WTC11 (cell line): ENCODE results near the gene CASQ2.

Source experiments
- AFF4 ChIP-seq: sonication (generic); formaldehyde crosslinking; IDR thresholded peaks from 2 replicates; pipeline ENCODE4 v1.8.1; 2023; ENCODE audit warnings: mild to moderate bottlenecking, missing genetic modification reagents, borderline replicate concordance
- CTCF ChIP-seq: fragments of 200-600 bp; IDR thresholded peaks from 2 replicates; pipeline ENCODE4 v1.8.0; 2022; ENCODE audit warnings: antibody characterized with exemption
- ELF4 ChIP-seq: sonication (generic); formaldehyde crosslinking; IDR thresholded peaks from 2 replicates; pipeline ENCODE4 v1.8.1; 2022; ENCODE audit warnings: low read depth, mild to moderate bottlenecking, moderate library complexity, missing genetic modification reagents
- ESRRA ChIP-seq: sonication (generic); formaldehyde crosslinking; IDR thresholded peaks from 2 replicates; pipeline ENCODE4 v1.8.1; 2022; ENCODE audit warnings: mild to moderate bottlenecking, missing genetic modification reagents, borderline replicate concordance
- IRF1 ChIP-seq: sonication (generic); formaldehyde crosslinking; IDR thresholded peaks from 2 replicates; pipeline ENCODE4 v1.8.0; 2023; ENCODE audit warnings: missing genetic modification reagents
- MLX ChIP-seq: sonication (generic); formaldehyde crosslinking; IDR thresholded peaks from 2 replicates; pipeline ENCODE4 v1.8.1; 2023; ENCODE audit warnings: mild to moderate bottlenecking, missing genetic modification reagents, moderate library complexity
- SMAD3 ChIP-seq: sonication (generic); formaldehyde crosslinking; IDR thresholded peaks from 2 replicates; pipeline ENCODE4 v1.8.0; 2022; ENCODE audit warnings: missing genetic modification reagents, mild to moderate bottlenecking, borderline replicate concordance
- TEAD4 ChIP-seq: sonication (generic); formaldehyde crosslinking; IDR thresholded peaks from 2 replicates; pipeline ENCODE4 v1.8.0; 2022; ENCODE audit warnings: mild to moderate bottlenecking, missing genetic modification reagents
- USF1 ChIP-seq: sonication (generic); formaldehyde crosslinking; IDR thresholded peaks from 2 replicates; pipeline ENCODE4 v1.8.0; 2022; ENCODE audit warnings: mild to moderate bottlenecking, missing genetic modification reagents

- no peak for TF ChIP-seq MLX (CRISPR knock-in tag)
- no peak for TF ChIP-seq CTCF
- TF ChIP-seq AFF4 (CRISPR knock-in tag) = no peak
- no peak for TF ChIP-seq SMAD3 (CRISPR knock-in tag)
- no peak for TF ChIP-seq IRF1 (CRISPR knock-in tag)
- TF ChIP-seq TEAD4 = no peak
- no peak for TF ChIP-seq ELF4 (CRISPR knock-in tag)
- TF ChIP-seq ESRRA (CRISPR knock-in tag) = no peak
- no peak for TF ChIP-seq USF1
These were observed 19.9 kb downstream of the CASQ2 start for GRCh38 chr1:115748401-115749150.
